NT2/D1 (cell line): ENCODE results near the gene DCDC2.

ENCODE experiments used
- YY1 ChIP-seq: IDR thresholded peaks from 2 replicates; pipeline ENCODE4 v1.6.1; 2011; ENCODE audit not compliant: insufficient read length, insufficient read depth
- ZNF274 ChIP-seq: IDR thresholded peaks from 2 replicates; pipeline ENCODE4 v1.6.1; 2011; ENCODE audit warnings: mild to moderate bottlenecking, low read depth, low read length

DNA sequence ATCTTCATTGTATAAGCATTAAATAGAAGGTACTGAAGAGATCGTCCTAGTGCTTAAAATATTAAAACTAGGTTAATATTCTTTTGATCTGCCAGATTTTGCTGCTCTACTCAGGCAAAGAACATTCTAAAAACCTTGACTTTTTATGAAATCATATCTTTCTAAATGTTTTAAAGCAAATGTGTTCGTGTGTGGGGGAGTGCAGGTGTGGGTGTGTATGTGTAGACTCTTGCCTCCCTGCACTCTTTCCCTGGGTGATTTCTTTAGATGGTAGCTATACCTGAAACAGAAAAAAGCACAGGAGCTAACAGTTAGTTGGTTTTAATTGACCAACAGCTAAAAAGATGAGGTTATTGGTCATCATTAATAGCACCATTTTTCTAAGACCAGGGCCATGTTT is 226.1 kb downstream of the DCDC2 start:
- TF ChIP-seq YY1, result no peak
- TF ChIP-seq ZNF274, result no peak
